IMR-90 (cell line): ENCODE measurements around the gene MAP1LC3B. TPM values are rescaled to one million over a fixed set of nuclear protein-coding genes. Genes with fewer than 3 reads are reported as not detected.

ENCODE experiments used
- ATAC-seq: fragments of 200-7000 bp; cut with Tn5 transposase; 2 replicates; pipeline ENCODE4 v1.9.1; 2020; ENCODE audit warnings: low read depth, mild to moderate bottlenecking, moderate library complexity
- BruUV-seq: library from RNA; stranded (reverse); fragments of 400-500 nt; replicated peaks from 2 replicates; lab custom pipeline; 2021; lab: Mats Ljungman, UMichigan
- CTCF ChIA-PET: fragments of 300-600 bp; formaldehyde crosslinking; extraction: SDS; loops from one replicate; lab custom pipeline; 2021; ENCODE audit warnings: antibody characterized with exemption; lab: Yijun Ruan, JAX
- POLR2A ChIA-PET: fragments of 300-600 bp; sonication (Branson Sonifier 250); formaldehyde crosslinking; loops from one replicate; lab custom pipeline; 2022; ENCODE audit warnings: antibody characterized with exemption; ENCODE audit not compliant: unreplicated experiment; lab: Charles Lee
- DNase-seq: peaks from one replicate; pipeline ENCODE4 v3.0.0; 2013
- H2AFZ ChIP-seq: replicated peaks from 2 replicates; pipeline ENCODE3; 2013; ENCODE audit warnings: low read length, mild to moderate bottlenecking; ENCODE audit not compliant: poor library complexity
- H2AK5ac ChIP-seq: 2 replicates; pipeline ENCODE4 v1.6.1; 2013; ENCODE audit warnings: low read depth, low read length, inconsistent platforms
- H2AK9ac ChIP-seq: replicated peaks from 2 replicates; pipeline ENCODE3; 2013; ENCODE audit warnings: mild to moderate bottlenecking, low read depth, low read length, moderate library complexity; ENCODE audit not compliant: poor library complexity
- H2BK120ac ChIP-seq: 2 replicates; pipeline ENCODE4 v1.6.1; 2013; ENCODE audit warnings: low read depth, low read length, inconsistent platforms
- H2BK15ac ChIP-seq: 3 replicates; pipeline ENCODE4 v1.6.1; 2013; ENCODE audit warnings: low read depth, low read length, inconsistent platforms
- H2BK20ac ChIP-seq: 2 replicates; pipeline ENCODE4 v1.6.1; 2013; ENCODE audit warnings: low read depth, mild to moderate bottlenecking, inconsistent platforms, low read length, moderate library complexity
- H2BK5ac ChIP-seq: 2 replicates; pipeline ENCODE4 v1.6.1; 2013; ENCODE audit warnings: mild to moderate bottlenecking, low read depth, low read length, inconsistent platforms; ENCODE audit not compliant: poor library complexity, severe bottlenecking
- H3K14ac ChIP-seq: replicated peaks from 2 replicates; pipeline ENCODE4 v1.6.1; 2013; ENCODE audit warnings: low read depth, low read length, inconsistent platforms
- H3K18ac ChIP-seq: 2 replicates; pipeline ENCODE4 v1.6.1; 2013; ENCODE audit warnings: low read depth, low read length, control low read depth
- H3K23ac ChIP-seq: 2 replicates; pipeline ENCODE4 v1.6.1; 2013; ENCODE audit warnings: low read depth, low read length, inconsistent platforms
- H3K27ac ChIP-seq: 2 replicates; pipeline ENCODE4 v1.5.1; 2013; ENCODE audit warnings: mild to moderate bottlenecking, control low read depth, low read length; ENCODE audit not compliant: insufficient read depth
- H3K27me3 ChIP-seq: 2 replicates; pipeline ENCODE4 v1.6.1; 2013; ENCODE audit warnings: low read length; ENCODE audit not compliant: control insufficient read depth, insufficient read depth
- H3K36me3 ChIP-seq: 2 replicates; pipeline ENCODE4 v1.6.1; 2013; ENCODE audit warnings: low read length, mixed read lengths; ENCODE audit not compliant: control insufficient read depth, insufficient read depth
- H3K4ac ChIP-seq: 2 replicates; pipeline ENCODE4 v1.6.1; 2013; ENCODE audit warnings: low read depth, low read length, inconsistent platforms
- H3K4me1 ChIP-seq: 2 replicates; pipeline ENCODE4 v1.6.1; 2013; ENCODE audit warnings: low read length, mixed read lengths; ENCODE audit not compliant: control insufficient read depth, insufficient read depth
- H3K4me2 ChIP-seq: 2 replicates; pipeline ENCODE4 v1.6.1; 2013; ENCODE audit warnings: low read depth, mild to moderate bottlenecking, control low read depth, low read length, moderate library complexity
- H3K4me3 ChIP-seq: 2 replicates; pipeline ENCODE4 v1.5.1; 2013; ENCODE audit warnings: low read depth, mild to moderate bottlenecking, control low read depth, low read length, moderate library complexity; ENCODE audit not compliant: insufficient read depth
- H3K56ac ChIP-seq: 2 replicates; pipeline ENCODE4 v1.6.1; 2013; ENCODE audit warnings: low read length, inconsistent platforms; ENCODE audit not compliant: insufficient read depth; ENCODE audit errors: extremely low read depth
- H3K79me1 ChIP-seq, 2 experiments: 2 replicates each; pipeline ENCODE4 v1.6.1; 2013; ENCODE audit warnings: low read length in 2 of 2, inconsistent platforms in 1 of 2, low read depth in 1 of 2
- H3K9ac ChIP-seq: 2 replicates; pipeline ENCODE4 v1.6.1; 2013; ENCODE audit warnings: low read depth, low read length, control low read depth
- H3K9me1 ChIP-seq: 2 replicates; pipeline ENCODE4 v1.6.1; 2013; ENCODE audit warnings: low read length, inconsistent platforms; ENCODE audit not compliant: insufficient read depth
- H3K9me3 ChIP-seq: 2 replicates; pipeline ENCODE4 v1.6.1; 2013; ENCODE audit warnings: low read length; ENCODE audit not compliant: control insufficient read depth, insufficient read depth
- H4K20me1 ChIP-seq: 2 replicates; pipeline ENCODE4 v1.6.1; 2013; ENCODE audit warnings: low read length, inconsistent platforms; ENCODE audit not compliant: insufficient read depth
- H4K5ac ChIP-seq: 2 replicates; pipeline ENCODE4 v1.6.1; 2013; ENCODE audit warnings: mild to moderate bottlenecking, low read depth, low read length, control low read depth
- H4K8ac ChIP-seq, 2 experiments: 2 replicates each; pipeline ENCODE4 v1.6.1; 2013; ENCODE audit warnings: low read depth in 2 of 2, low read length in 2 of 2, control low read depth in 1 of 2, inconsistent platforms in 1 of 2
- H4K91ac ChIP-seq: 2 replicates; pipeline ENCODE4 v1.6.1; 2013; ENCODE audit warnings: low read depth, low read length, inconsistent platforms; ENCODE audit not compliant: insufficient read depth
- CHD1 ChIP-seq: IDR thresholded peaks from 2 replicates; pipeline ENCODE4 v1.6.1; 2012; ENCODE audit warnings: low read depth, low read length, improper control_type of control experiment
- WGBS, 2 experiments: methylation state at CpG; one replicate each; pipeline versions ENCODE4 v1.1.5 to v1.1.7; 2013; ENCODE audit warnings: missing lambda C conversion rate in 2 of 2; ENCODE audit not compliant: insufficient read length in 1 of 2; ENCODE audit errors: extremely low coverage in 2 of 2; 5-methylcytosine and 5-hydroxymethylcytosine counted together
- dilution Hi-C: fragments of 300-500 bp; cut with HindIII; formaldehyde crosslinking; loops from one replicate; pipeline ENCODE4 v1.14.3; 2018; ENCODE audit warnings: low sequenced_read_pairs; ENCODE audit not compliant: unreplicated experiment
- in situ Hi-C: fragments of 300-500 bp; cut with MboI; formaldehyde crosslinking; loops from 3 replicates; pipeline ENCODE4 v1.14.3; 2019; ENCODE audit warnings: low sequenced_read_pairs, inconsistent platforms, mixed read lengths
- intact Hi-C: fragments of 100-400 bp; cut with micrococcal nuclease; formaldehyde crosslinking; loops from 2 replicates; pipeline ENCODE4 v1.10.0; 2022
- polyA plus RNA-seq, 3 experiments: library from polyadenylated mRNA; depleted of rRNA; stranded (reverse); fragments of >200 nt; gene quantifications; 2 replicates each; pipeline ENCODE4 v1.2.3, GENCODE V29; 2012; ENCODE audit warnings: low replicate concordance in 1 of 3
- total RNA-seq: library from RNA; depleted of rRNA; stranded (reverse); fragments of >200 nt; gene quantifications from 2 replicates; pipeline ENCODE4 v1.2.3, GENCODE V29; 2012

The MAP1LC3B gene
- total and polyA plus RNA-seq, 2 of the 4 experiments (the other 2 are of a cell fraction), result 23.5 to 57.7 TPM

DNA sequence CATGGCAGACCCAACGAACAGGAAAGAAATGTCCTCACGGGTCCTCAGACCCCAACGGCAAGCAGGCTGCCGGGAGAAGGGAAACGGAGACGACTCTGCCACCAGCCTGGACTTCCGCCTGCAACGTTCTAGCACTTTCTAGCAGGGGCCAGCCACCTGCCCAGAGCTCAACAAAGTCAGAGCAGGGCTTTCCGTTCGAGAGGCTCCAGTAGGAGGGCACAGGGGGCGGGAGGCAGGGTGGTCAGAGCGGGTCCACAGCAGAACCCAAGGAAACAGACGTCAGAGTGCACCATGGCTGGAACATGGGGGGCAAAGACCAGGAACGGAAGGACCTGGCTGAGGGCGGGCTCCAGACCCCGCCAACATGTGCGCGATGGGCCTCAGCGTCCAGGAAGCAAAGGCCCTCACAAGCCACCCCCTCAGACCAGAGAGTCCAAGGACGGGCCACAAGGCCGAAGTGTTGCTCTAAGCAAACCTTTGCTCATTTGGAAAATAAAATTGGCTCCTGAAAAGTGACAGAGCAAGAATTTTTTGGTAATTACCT, 45.5 kb upstream of the MAP1LC3B start:
- Histone ChIP-seq H3K23ac (no peak overlapping the region), H3K18ac (no peak overlapping the region), H3K9ac (no peak overlapping the region), H3K79me1 (peaks cover 7 to 39% of the 10 kb centered on the region in 2 experiments; a peak in 3 of 4 replicates), H2AFZ (no peak overlapping the region), H3K27me3 (no peaks in the 10 kb centered on the region), H4K5ac (no peak overlapping the region), H3K9me3 (no peaks in the 10 kb centered on the region), H2BK15ac (no peak overlapping the region), H2BK20ac (no peak overlapping the region), H2AK5ac (no peak overlapping the region), H4K20me1 (peaks cover 29% of the 10 kb centered on the region), H3K56ac (no peak overlapping the region), H3K4me2 (no peak overlapping the region), H3K4me3 (no peak overlapping the region), H3K4ac (no peak overlapping the region), H3K14ac (no peak overlapping the region), H4K91ac (no peak overlapping the region), H3K4me1 (peaks cover 4% of the 10 kb centered on the region; the same call in 1 of the 2 replicates), H3K36me3 (peaks cover 36% of the 10 kb centered on the region), H3K9me1 (peaks cover 18% of the 10 kb centered on the region; the same call in 1 of the 2 replicates), H4K8ac (no peak overlapping the region), H2AK9ac (no peak overlapping the region), H2BK5ac (no peak overlapping the region), H3K27ac (no peak overlapping the region), H2BK120ac (no peak overlapping the region)
- dilution Hi-C loops (no loop called here), in situ Hi-C loops (no loop called here), intact Hi-C loops (no loop called here)
- no TSS peak for BruUV-seq
- ATAC-seq (no peak), DNase-seq (no peak)
- ChIA-PET POLR2A (no interaction called here), CTCF (no interaction called here)
- 94% methylated on average over 11 of the region's 21 CpGs; no CpG with 5 or more reads in 1 of the 2 experiments for WGBS, 2 experiments
- no peak for TF ChIP-seq CHD1
